ENCODE measurements around the gene KRTAP4-7.
"Not testable (repeated sequence)": the region's sequence is repeated elsewhere in the genome, so short reads cannot be mapped to it uniquely, and the experiment has no call there.

The KRTAP4-7 gene

GRCh38 chr17:41084100-41084856 lies at the start of gene KRTAP4-7:
Gene KRTAP4-7, plus strand, starts transcription at chr17:41084150. Its CDS starts 57 bp downstream, at chr17:41084207.
- not testable (repeated sequence) for DNase-seq

GRCh38 chr17:41034346-41034935 lies 49.5 kb upstream of the KRTAP4-7 start, which contains the start of gene KRTAP1-3:
Gene KRTAP1-3, minus strand, starts transcription at chr17:41034874. Its CDS starts 53 bp downstream, at chr17:41034821.
- not testable (repeated sequence) for DNase-seq

GRCh38 chr17:41037853-41038350 lies 46.0 kb upstream of the KRTAP4-7 start:
- no peak for DNase-seq

GRCh38 chr17:41040783-41041571 lies 43.0 kb upstream of the KRTAP4-7 start, which contains the start of gene KRTAP1-1:
Gene KRTAP1-1, minus strand, starts transcription at chr17:41041450. Its CDS starts 53 bp downstream, at chr17:41041397.
- DNase-seq, result not testable (repeated sequence)

GRCh38 chr17:41042953-41043352 lies 41.0 kb upstream of the KRTAP4-7 start:
- DNase-seq, result no peak

- not testable (repeated sequence) for DNase-seq
These were observed 37.0 kb upstream of the KRTAP4-7 start, which contains the start of gene KRTAP2-1 for GRCh38 chr17:41046735-41047465. Gene KRTAP2-1, minus strand, starts transcription at chr17:41047316. Its CDS starts 49 bp downstream, at chr17:41047267.

- DNase-seq, result no peak
These were observed 35.5 kb upstream of the KRTAP4-7 start for GRCh38 chr17:41048441-41048840.

GRCh38 chr17:41049110-41049509 lies 34.8 kb upstream of the KRTAP4-7 start:
- DNase-seq, result no peak

GRCh38 chr17:41052566-41052965 lies 31.4 kb upstream of the KRTAP4-7 start:
- DNase-seq, result no peak

- DNase-seq, result no peak
These were observed 29.9 kb upstream of the KRTAP4-7 start for GRCh38 chr17:41054025-41054424.

GRCh38 chr17:41054556-41054955 lies 29.4 kb upstream of the KRTAP4-7 start:
- DNase-seq, result not testable (repeated sequence)

GRCh38 chr17:41055130-41055529 lies 28.8 kb upstream of the KRTAP4-7 start, which contains the start of gene KRTAP2-2:
Gene KRTAP2-2, minus strand, starts transcription at chr17:41055230. Its CDS starts 19 bp downstream, at chr17:41055211.
- not testable (repeated sequence) for DNase-seq

GRCh38 chr17:41057547-41057946 lies 26.4 kb upstream of the KRTAP4-7 start:
- DNase-seq, result no peak

- DNase-seq, result no peak
These were observed 25.2 kb upstream of the KRTAP4-7 start for GRCh38 chr17:41058741-41059140.

- DNase-seq, result not testable (repeated sequence)
These were observed 24.5 kb upstream of the KRTAP4-7 start for GRCh38 chr17:41059276-41060051.

GRCh38 chr17:41060052-41060604 lies 23.8 kb upstream of the KRTAP4-7 start, which contains the start of gene KRTAP2-3:
Gene KRTAP2-3, minus strand, starts transcription at chr17:41060114. Its CDS starts 64 bp downstream, at chr17:41060050.
- DNase-seq, result no peak

GRCh38 chr17:41061964-41062363 lies 22.0 kb upstream of the KRTAP4-7 start:
- no peak for DNase-seq

- no peak for DNase-seq
These were observed 20.5 kb upstream of the KRTAP4-7 start for GRCh38 chr17:41063449-41063848.

GRCh38 chr17:41064301-41064700 lies 19.6 kb upstream of the KRTAP4-7 start:
- DNase-seq, result no peak

- DNase-seq, result not testable (repeated sequence)
These were observed 18.8 kb upstream of the KRTAP4-7 start for GRCh38 chr17:41065016-41065689.

Measured in NCI-H187 (cell line).